DND-41 (cell line): ENCODE results near the gene IER2.

Source experiments
- CTCF ChIP-seq: IDR thresholded peaks from 2 replicates; pipeline ENCODE4 v1.5.1; 2012; ENCODE audit warnings: borderline replicate concordance, low read length, moderate library complexity, mild to moderate bottlenecking; ENCODE audit not compliant: poor library complexity, severe bottlenecking; ENCODE audit errors: extremely low read depth
- EZH2 ChIP-seq: IDR thresholded peaks from 3 replicates; pipeline ENCODE4 v1.6.1; 2012; ENCODE audit warnings: borderline replicate concordance, low read depth, mild to moderate bottlenecking, moderate library complexity, low read length, inconsistent platforms; ENCODE audit not compliant: severe bottlenecking

GRCh38 chr19:13195678-13196077 is 45.5 kb downstream of the IER2 start:
- peak; percentile 32 for TF ChIP-seq CTCF
- no peak for TF ChIP-seq EZH2
